GM21447 (cell line): ENCODE results near the gene NRARP.

ENCODE experiments used
- ATAC-seq: cut with Tn5 transposase; IDR thresholded peaks from one replicate; pipeline ENCODE4 v1.9.1; 2021; ENCODE audit not compliant: unreplicated experiment

The NRARP gene

GRCh38 chr9:137278721-137279711, 23.1 kb downstream of the NRARP start:
- no peak for ATAC-seq

- no peak for ATAC-seq
Observed at GRCh38 chr9:137278061-137278701, 23.9 kb downstream of the NRARP start.

- ATAC-seq, result peak; percentile 78
Observed at GRCh38 chr9:137277329-137278041, 24.6 kb downstream of the NRARP start, which contains the start of gene TOR4A. Gene TOR4A (plus strand): TSS chr9:137277726. CDS start chr9:137278690, 964 bp downstream.

- ATAC-seq, result no peak
Observed at GRCh38 chr9:137276473-137277328, 25.4 kb downstream of the NRARP start.

GRCh38 chr9:137275588-137276472, 26.2 kb downstream of the NRARP start:
- ATAC-seq, result no peak

GRCh38 chr9:137275203-137275587, 26.9 kb downstream of the NRARP start:
- no peak for ATAC-seq

GRCh38 chr9:137273611-137274320, 28.3 kb downstream of the NRARP start:
- ATAC-seq, result no peak

GRCh38 chr9:137273095-137273490, 29.0 kb downstream of the NRARP start:
- ATAC-seq, result no peak

GRCh38 chr9:137272241-137273094, 29.6 kb downstream of the NRARP start:
- no peak for ATAC-seq

- no peak for ATAC-seq
Observed at GRCh38 chr9:137271696-137272076, 30.4 kb downstream of the NRARP start.

GRCh38 chr9:137270929-137271695, 31.0 kb downstream of the NRARP start:
- ATAC-seq, result no peak

- no peak for ATAC-seq
Observed at GRCh38 chr9:137269231-137269772, 32.8 kb downstream of the NRARP start.

- ATAC-seq, result no peak
Observed at GRCh38 chr9:137268538-137269201, 33.4 kb downstream of the NRARP start.

GRCh38 chr9:137267933-137268355, 34.1 kb downstream of the NRARP start:
- peak; percentile 43 for ATAC-seq

- no peak for ATAC-seq
Observed at GRCh38 chr9:137266585-137267453, 35.3 kb downstream of the NRARP start.
